Loucy (cell line): ENCODE data around the gene RANBP9.

Experiments used
- EZH2phosphoT487 ChIP-seq: fragments of 200-600 bp; IDR thresholded peaks from 2 replicates; pipeline ENCODE4 v1.6.1; 2018; ENCODE audit warnings: antibody characterized with exemption, mild to moderate bottlenecking, moderate library complexity, borderline replicate concordance
- TF ChIP-seq, protein P1 (sequence below): fragments of 200-600 bp; sonication (generic); conservative IDR thresholded peaks from 2 replicates; pipeline ENCODE4 v1.5.1; 2014; ENCODE audit warnings: mild to moderate bottlenecking, antibody characterized with exemption, low read length

GRCh38 chr6:13702809-13703302 is 8.8 kb downstream of the RANBP9 start:
- TF ChIP-seq, protein P1, sequence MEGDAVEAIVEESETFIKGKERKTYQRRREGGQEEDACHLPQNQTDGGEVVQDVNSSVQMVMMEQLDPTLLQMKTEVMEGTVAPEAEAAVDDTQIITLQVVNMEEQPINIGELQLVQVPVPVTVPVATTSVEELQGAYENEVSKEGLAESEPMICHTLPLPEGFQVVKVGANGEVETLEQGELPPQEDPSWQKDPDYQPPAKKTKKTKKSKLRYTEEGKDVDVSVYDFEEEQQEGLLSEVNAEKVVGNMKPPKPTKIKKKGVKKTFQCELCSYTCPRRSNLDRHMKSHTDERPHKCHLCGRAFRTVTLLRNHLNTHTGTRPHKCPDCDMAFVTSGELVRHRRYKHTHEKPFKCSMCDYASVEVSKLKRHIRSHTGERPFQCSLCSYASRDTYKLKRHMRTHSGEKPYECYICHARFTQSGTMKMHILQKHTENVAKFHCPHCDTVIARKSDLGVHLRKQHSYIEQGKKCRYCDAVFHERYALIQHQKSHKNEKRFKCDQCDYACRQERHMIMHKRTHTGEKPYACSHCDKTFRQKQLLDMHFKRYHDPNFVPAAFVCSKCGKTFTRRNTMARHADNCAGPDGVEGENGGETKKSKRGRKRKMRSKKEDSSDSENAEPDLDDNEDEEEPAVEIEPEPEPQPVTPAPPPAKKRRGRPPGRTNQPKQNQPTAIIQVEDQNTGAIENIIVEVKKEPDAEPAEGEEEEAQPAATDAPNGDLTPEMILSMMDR = no peak
- no peak for TF ChIP-seq EZH2phosphoT487
